Panc1 (cell line): ENCODE results near the gene ARL14. TPM values are rescaled to one million over a fixed set of nuclear protein-coding genes. Genes with fewer than 3 reads are reported as not detected.

Experiments
- ATAC-seq: fragments of 200-7000 bp; cut with Tn5 transposase; 2 replicates; pipeline ENCODE4 v1.9.1; 2020; ENCODE audit warnings: mild to moderate bottlenecking, moderate library complexity
- BruUV-seq: library from RNA; stranded (reverse); fragments of 400-500 nt; replicated peaks from 2 replicates; lab custom pipeline; 2021; lab: Mats Ljungman, UMichigan
- CTCF ChIA-PET: fragments of 300-600 bp; sonication (Branson Sonifier 250); formaldehyde crosslinking; loops from one replicate; lab custom pipeline; 2022; ENCODE audit warnings: antibody characterized with exemption; lab: Charles Lee
- POLR2A ChIA-PET: fragments of 300-600 bp; sonication (Branson Sonifier 250); formaldehyde crosslinking; loops from one replicate; lab custom pipeline; 2022; ENCODE audit warnings: antibody characterized with exemption; lab: Charles Lee
- DNase-seq: peaks from one replicate; pipeline ENCODE4 v3.0.0-alpha.2; 2010; ENCODE audit warnings: low read depth, low spot score
- H3K27ac ChIP-seq: 2 replicates; pipeline ENCODE4 v1.5.1; 2011; ENCODE audit warnings: mild to moderate bottlenecking, low read length, inconsistent platforms
- H3K27me3 ChIP-seq: fragments of 200-500 bp; sonication (Bioruptor generic); 2 replicates; pipeline ENCODE4 v1.6.0; 2014; ENCODE audit warnings: low read length, inconsistent platforms; ENCODE audit not compliant: control insufficient read depth, insufficient read depth
- H3K36me3 ChIP-seq: fragments of 200-500 bp; sonication (Bioruptor generic); 2 replicates; pipeline ENCODE4 v1.5.1; 2014; ENCODE audit warnings: inconsistent platforms, mild to moderate bottlenecking, low read length, moderate library complexity; ENCODE audit not compliant: control insufficient read depth, insufficient read depth
- H3K4me1 ChIP-seq: 2 replicates; pipeline ENCODE4 v1.5.1; 2011; ENCODE audit warnings: inconsistent platforms, mild to moderate bottlenecking, low read length, moderate library complexity; ENCODE audit not compliant: control insufficient read depth, insufficient read depth
- H3K4me3 ChIP-seq, 2 experiments: 2 replicates each; pipeline ENCODE4 v1.5.1; 2011 to 2012; ENCODE audit warnings: low read depth in 2 of 2, low read length in 2 of 2, mild to moderate bottlenecking in 2 of 2, inconsistent platforms in 1 of 2, moderate library complexity in 1 of 2
- H3K9me3 ChIP-seq: fragments of 200-500 bp; sonication (Bioruptor generic); 2 replicates; pipeline ENCODE4 v1.5.1; 2014; ENCODE audit warnings: low read depth, mild to moderate bottlenecking, inconsistent platforms, low read length, moderate library complexity; ENCODE audit not compliant: control insufficient read depth, insufficient read depth
- CTCF ChIP-seq: fragments of 450-650 bp; IDR thresholded peaks from 2 replicates; pipeline ENCODE4 v1.5.1; 2017; ENCODE audit warnings: mild to moderate bottlenecking
- POLR2AphosphoS5 ChIP-seq: IDR thresholded peaks from 2 replicates; pipeline ENCODE4 v1.6.1; 2012; ENCODE audit warnings: mild to moderate bottlenecking, low read depth, low read length, moderate library complexity
- REST ChIP-seq, 2 experiments: IDR thresholded peaks; 2 replicates each; pipeline ENCODE4 v1.6.1; 2011 to 2012; ENCODE audit warnings: low read depth in 2 of 2, control low read depth in 1 of 2, low read length in 1 of 2, mild to moderate bottlenecking in 1 of 2, moderate library complexity in 1 of 2; ENCODE audit not compliant: insufficient read depth in 1 of 2
- SIN3A ChIP-seq: IDR thresholded peaks from 2 replicates; pipeline ENCODE4 v1.6.1; 2012; ENCODE audit warnings: low read depth, mild to moderate bottlenecking, low read length, moderate library complexity, borderline replicate concordance; ENCODE audit not compliant: insufficient read depth
- TCF7L2 ChIP-seq: IDR thresholded peaks from 2 replicates; pipeline ENCODE4 v1.6.1; 2011; ENCODE audit warnings: mild to moderate bottlenecking, low read depth, low read length, inconsistent platforms
- in situ Hi-C: cut with HindIII; loops from 2 replicates; pipeline ENCODE4 v1.10.0; 2016; ENCODE audit warnings: low sequenced_read_pairs, low pct_unique_long_range_greater_than_20kb
- intact Hi-C: fragments of 100-400 bp; cut with micrococcal nuclease; formaldehyde crosslinking; loops from one replicate; pipeline ENCODE4 v1.10.0; 2022; ENCODE audit not compliant: unreplicated experiment
- total RNA-seq: library from RNA; stranded (reverse); gene quantifications from one replicate; pipeline ENCODE4 v1.2.1, GENCODE V29; 2021; ENCODE audit not compliant: unreplicated experiment

ARL14 gene
- total RNA-seq, 1 experiment from 2014 or later: 2.5 TPM

DNA sequence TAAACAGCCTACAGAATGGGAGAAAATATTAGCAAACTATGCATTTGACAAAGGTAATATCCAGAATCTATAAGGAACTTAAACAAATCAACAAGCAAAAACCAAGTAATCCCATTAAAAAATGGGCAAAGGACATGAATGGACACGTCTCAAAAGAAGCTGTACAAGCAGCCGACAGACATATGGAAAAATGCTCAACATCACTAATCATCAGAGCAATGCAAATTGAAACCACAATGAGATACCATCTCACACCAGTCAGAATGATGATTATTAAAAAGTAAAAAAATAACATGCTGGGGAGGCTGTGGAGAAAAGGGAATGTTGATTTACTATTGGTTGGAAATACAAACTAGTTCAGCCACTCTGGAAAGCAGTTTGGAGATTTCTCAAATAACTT is 48.4 kb downstream of the ARL14 start:
- Histone ChIP-seq H3K9me3 (no peaks in the 10 kb centered on the region), H3K27ac (no peak overlapping the region), H3K4me3 (no peak overlapping the region), H3K4me1 (no peaks in the 10 kb centered on the region), H3K27me3 (no peaks in the 10 kb centered on the region), H3K36me3 (no peaks in the 10 kb centered on the region)
- intact Hi-C loops (no loop called here), in situ Hi-C loops (no loop called here)
- DNase-seq: no peak
- ATAC-seq: no peak
- BruUV-seq: no TSS peak
- no peak for TF ChIP-seq REST (IDR thresholded peaks at IDR 0.05; ENCODE audit: insufficient read depth in 1 of 2, low read depth in 2 of 2, low read length in 1 of 2)
- TF ChIP-seq POLR2AphosphoS5: no peak
- no peak for TF ChIP-seq TCF7L2
- TF ChIP-seq SIN3A: no peak
- TF ChIP-seq CTCF: no peak
- ChIA-PET CTCF (no interaction called here), POLR2A (no interaction called here)

Other genes with a start within 250 kb of the ARL14 start
- 27.9 TPM for gene TRIM59, start 227.4 kb upstream of the ARL14 start, total RNA-seq
- 84.4 TPM for gene KPNA4, start 111.6 kb upstream of the ARL14 start, total RNA-seq
- gene PPM1L, start 79.1 kb downstream of the ARL14 start, total RNA-seq: 23.8 TPM